CD4-positive, alpha-beta T cell treated with Interleukin-15 for 1 hour (primary cell): ENCODE results near the gene RIPK1.
"Not testable (repeated sequence)": the region's sequence is repeated elsewhere in the genome, so short reads cannot be mapped to it uniquely, and the experiment has no call there.

Experiments
- DNase-seq: peaks from one replicate; pipeline ENCODE4 v3.0.0-alpha.2; 2020

RIPK1 gene

GRCh38 chr6:3137057-3137777 is 68.9 kb downstream of the RIPK1 start:
- DNase-seq, result no peak

- not testable (repeated sequence) for DNase-seq
Measured at GRCh38 chr6:3137873-3138272, 69.6 kb downstream of the RIPK1 start.

DNA sequence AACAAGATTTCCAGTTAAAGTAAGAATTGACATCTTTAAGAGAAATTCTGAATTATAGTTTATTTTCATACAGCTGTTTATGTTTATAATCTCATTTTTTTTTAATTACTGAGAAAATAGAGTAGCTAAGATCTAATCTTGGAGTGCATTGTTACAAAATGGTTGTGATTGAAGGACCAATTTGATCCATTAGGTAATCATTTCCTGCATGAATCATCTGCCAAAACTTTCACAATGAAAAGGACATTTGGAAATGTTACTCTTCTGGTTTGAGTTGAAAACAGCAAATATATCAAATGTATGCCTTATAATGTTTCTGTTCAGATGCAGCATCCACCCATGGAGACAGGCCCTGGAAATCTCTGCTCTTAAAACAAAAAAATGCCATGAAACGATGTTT is 70.0 kb downstream of the RIPK1 start:
- DNase-seq, result no peak

DNA sequence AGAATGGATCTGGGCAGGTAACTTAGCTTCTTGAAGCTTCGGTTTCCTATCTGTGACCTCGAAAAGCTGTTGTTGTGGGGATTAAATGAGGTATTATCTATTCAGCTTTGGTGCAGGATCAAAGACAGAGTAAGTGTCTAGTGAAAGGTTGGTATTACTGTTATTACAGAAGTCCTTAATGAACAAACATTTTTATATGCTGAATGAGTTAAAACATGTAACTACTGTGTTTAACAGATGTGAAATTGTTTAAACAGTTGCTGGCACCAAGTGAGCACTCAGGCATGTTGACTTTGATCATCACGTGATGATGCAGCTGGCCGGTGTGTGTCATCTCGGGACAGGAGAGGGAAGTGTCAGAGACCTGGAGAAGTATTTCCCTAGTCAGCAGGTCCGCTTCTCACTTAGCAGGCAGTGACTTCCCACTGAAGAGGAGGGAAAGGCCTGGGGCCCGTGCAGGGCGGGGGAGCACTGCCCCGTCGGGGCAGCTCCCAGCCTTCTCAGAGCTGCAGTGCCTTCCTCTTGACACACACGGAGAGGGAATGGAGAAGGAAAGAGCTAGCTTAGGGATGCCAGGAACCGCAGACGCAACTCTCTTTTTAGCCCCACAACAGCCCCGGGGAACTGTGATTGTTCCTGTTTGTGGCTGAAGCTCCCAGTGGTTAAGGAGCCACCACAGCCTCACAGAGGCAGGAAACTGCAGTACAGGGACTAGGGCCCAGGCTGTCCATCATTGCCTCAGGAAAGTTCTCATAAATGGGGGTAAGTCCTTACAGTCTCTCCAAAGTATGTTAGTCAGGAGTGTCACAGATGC is 71.0 kb downstream of the RIPK1 start:
- DNase-seq, result peak; percentile 63

- DNase-seq, result no peak
Measured at GRCh38 chr6:3140201-3140600, 71.9 kb downstream of the RIPK1 start.

DNA sequence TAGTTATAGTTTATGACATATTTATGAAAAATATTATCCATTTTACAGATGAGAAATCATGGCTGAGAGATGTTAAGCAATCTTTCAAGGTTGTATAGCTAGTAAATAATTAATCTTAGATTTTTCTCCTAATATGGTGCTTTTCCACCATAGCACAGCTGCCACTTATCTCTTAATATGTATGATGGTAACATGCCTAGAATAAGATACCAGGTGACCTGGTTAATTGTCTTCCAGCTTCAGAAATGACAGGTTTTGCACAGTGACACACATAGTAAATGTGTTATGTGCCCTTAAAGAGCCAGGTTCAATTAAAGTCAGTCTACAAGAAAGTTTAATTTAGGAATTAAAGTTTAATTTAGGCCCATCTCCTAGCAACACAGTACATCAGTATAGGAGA is 74.2 kb downstream of the RIPK1 start:
- DNase-seq, result no peak

- DNase-seq, result no peak
Measured at GRCh38 chr6:3143158-3143557, 74.9 kb downstream of the RIPK1 start.

GRCh38 chr6:3144571-3144970 is 76.3 kb downstream of the RIPK1 start:
- DNase-seq, result no peak

GRCh38 chr6:3147914-3148757 is 79.8 kb downstream of the RIPK1 start:
- DNase-seq, result no peak

GRCh38 chr6:3151691-3152090 is 83.4 kb downstream of the RIPK1 start:
- no peak for DNase-seq

GRCh38 chr6:3152689-3153088 is 84.4 kb downstream of the RIPK1 start:
- no peak for DNase-seq

DNA sequence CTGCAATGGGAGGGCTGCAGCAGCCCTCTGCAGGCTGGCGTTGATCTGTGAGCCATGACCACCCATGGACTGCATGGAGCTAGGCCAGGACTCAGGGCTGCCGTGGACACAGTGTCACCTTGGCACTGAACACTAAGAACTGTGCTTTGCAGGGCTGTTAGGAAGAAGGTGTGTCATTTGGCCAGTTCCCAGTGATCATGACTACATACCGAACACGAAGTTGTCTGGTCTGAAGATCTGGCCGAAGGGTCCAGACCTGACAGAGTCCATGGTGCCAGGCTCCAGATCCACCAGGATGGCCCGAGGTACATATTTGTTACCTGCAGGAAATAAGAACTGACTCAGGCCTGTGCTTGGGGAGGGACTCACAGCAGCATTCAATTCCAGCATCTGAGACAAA is 87.1 kb downstream of the RIPK1 start:
- not testable (repeated sequence) for DNase-seq

- DNase-seq, result peak; percentile 23
Measured at GRCh38 chr6:3156184-3157130, 88.2 kb downstream of the RIPK1 start.

- DNase-seq, result peak; percentile 86
Measured at GRCh38 chr6:3157131-3157933, 89.0 kb downstream of the RIPK1 start, which contains the start of gene TUBB2A. TUBB2A (minus strand) TSS chr6:3157544; CDS start chr6:3157463, 81 bp downstream.

- peak; percentile 74 for DNase-seq
Measured at GRCh38 chr6:3159805-3160781, 91.8 kb downstream of the RIPK1 start.

GRCh38 chr6:3162067-3162497 is 93.8 kb downstream of the RIPK1 start:
- no peak for DNase-seq

- DNase-seq, result peak; percentile 58
Measured at GRCh38 chr6:3162565-3163247, 94.4 kb downstream of the RIPK1 start.

- DNase-seq, result peak; percentile 34
Measured at GRCh38 chr6:3163248-3163594, 94.9 kb downstream of the RIPK1 start.

GRCh38 chr6:3164388-3164787 is 96.1 kb downstream of the RIPK1 start:
- DNase-seq, result no peak
